T-cell (primary cell): ENCODE data around the gene TAOK3. TPM values are rescaled to one million over a fixed set of nuclear protein-coding genes. Genes with fewer than 3 reads are reported as not detected.

Experiments used
- ATAC-seq, 4 experiments: fragments of 200-7000 bp in 3 of 4; fragments of 150-1000 bp in 1 of 4; cut with Tn5 transposase; replicated peaks in 1 of 4; 1 replicate in 3 of 4; 2 replicates in 1 of 4; pipeline ENCODE4 v1.10.0; 2021; ENCODE audit warnings: moderate library complexity in 3 of 4, mild to moderate bottlenecking in 2 of 4, moderate number of reproducible peaks in 1 of 4
- CTCF ChIA-PET, 2 donors: fragments of 300-600 bp; sonication (Branson Sonifier 250); formaldehyde crosslinking; loops; one replicate each; lab custom pipeline; 2022; ENCODE audit warnings: antibody characterized with exemption in 2 of 2; lab: Charles Lee
- POLR2A ChIA-PET, 2 donors: fragments of 300-600 bp; sonication (Branson Sonifier 250); formaldehyde crosslinking; loops; one replicate each; lab custom pipeline; 2022; ENCODE audit warnings: antibody characterized with exemption in 2 of 2; lab: Charles Lee
- DNase-seq, 35 experiments: peaks; one replicate each; pipeline versions ENCODE4 v3.0.0 to v3.0.0-alpha.2; 2013 to 2023
- H3K27ac ChIP-seq: one replicate; pipeline ENCODE4 v1.5.1; 2013; ENCODE audit warnings: low read length
- H3K27me3 ChIP-seq, 2 experiments: replicated peaks in 1 of 2; 1 replicate in 1 of 2; 2 replicates in 1 of 2; pipeline versions ENCODE4 v1.6.1 to v1.7.0; 2013; ENCODE audit warnings: low read length in 1 of 2, mixed read lengths in 1 of 2; ENCODE audit not compliant: control insufficient read depth in 2 of 2, insufficient read depth in 2 of 2; ENCODE audit errors: extremely low read depth in 1 of 2
- H3K36me3 ChIP-seq, 2 donors: 1 replicate in 1 of 2; 2 replicates in 1 of 2; pipeline versions ENCODE4 v1.6.1 to v1.7.0; 2013; ENCODE audit warnings: low read length in 1 of 2; ENCODE audit not compliant: control insufficient read depth in 2 of 2, insufficient read depth in 1 of 2; ENCODE audit errors: extremely low read depth in 1 of 2
- H3K4me1 ChIP-seq, 2 experiments: 1 replicate in 1 of 2; 2 replicates in 1 of 2; pipeline versions ENCODE4 v1.6.1 to v1.7.0; 2013; ENCODE audit warnings: low read length in 2 of 2, mixed read lengths in 1 of 2; ENCODE audit not compliant: insufficient read depth in 2 of 2, control insufficient read depth in 1 of 2; ENCODE audit errors: extremely low read depth in 1 of 2
- H3K4me3 ChIP-seq, 2 donors: 1 replicate in 1 of 2; 2 replicates in 1 of 2; pipeline versions ENCODE4 v1.5.1 to v1.7.0; 2013; ENCODE audit warnings: mild to moderate bottlenecking in 2 of 2, low read length in 1 of 2, moderate library complexity in 1 of 2; ENCODE audit not compliant: control insufficient read depth in 1 of 2; ENCODE audit errors: extremely low read depth in 1 of 2
- H3K9me3 ChIP-seq: 2 replicates; pipeline ENCODE4 v1.7.0; 2013
- H3K27ac Mint-ChIP-seq, 2 donors: one replicate each; pipeline ENCODE4 v1.8.0; 2020 to 2021; ENCODE audit warnings: mild to moderate bottlenecking in 2 of 2, mixed read lengths in 2 of 2
- H3K27me3 Mint-ChIP-seq, 2 donors: one replicate each; pipeline ENCODE4 v1.8.0; 2021 to 2022; ENCODE audit warnings: mixed read lengths in 2 of 2
- H3K36me3 Mint-ChIP-seq: one replicate; pipeline ENCODE4 v1.8.0; 2021; ENCODE audit warnings: mixed read lengths
- H3K4me1 Mint-ChIP-seq, 3 donors: one replicate each; pipeline ENCODE4 v1.8.0; 2020 to 2022; ENCODE audit warnings: mixed read lengths in 3 of 3, mild to moderate bottlenecking in 1 of 3
- H3K4me3 Mint-ChIP-seq, 3 donors: one replicate each; pipeline ENCODE4 v1.8.0; 2020 to 2022; ENCODE audit warnings: mild to moderate bottlenecking in 3 of 3, mixed read lengths in 3 of 3, moderate library complexity in 3 of 3
- H3K9me3 Mint-ChIP-seq, 3 donors: one replicate each; pipeline ENCODE4 v1.8.0; 2020 to 2022; ENCODE audit warnings: mixed read lengths in 3 of 3
- WGBS: methylation state at CpG from one replicate; pipeline ENCODE4 v1.1.5; 2013; ENCODE audit warnings: missing lambda C conversion rate; ENCODE audit not compliant: insufficient coverage; 5-methylcytosine and 5-hydroxymethylcytosine counted together
- total RNA-seq, 35 experiments: library from RNA in 6 of 35; stranded (reverse) in 6 of 35; fragments of 120-200 nt in 1 of 35; gene quantifications; one replicate each; pipeline versions ENCODE4 v1.2.1 to v1.2.4 and lab custom pipeline; 2013 to 2026

TAOK3 gene
- total RNA-seq, 5 donors from 2014 or later (not counting 1 experiment from before 2014, with no cell fraction given) = 58.7 to 93.6 (median 67.4) TPM

DNA sequence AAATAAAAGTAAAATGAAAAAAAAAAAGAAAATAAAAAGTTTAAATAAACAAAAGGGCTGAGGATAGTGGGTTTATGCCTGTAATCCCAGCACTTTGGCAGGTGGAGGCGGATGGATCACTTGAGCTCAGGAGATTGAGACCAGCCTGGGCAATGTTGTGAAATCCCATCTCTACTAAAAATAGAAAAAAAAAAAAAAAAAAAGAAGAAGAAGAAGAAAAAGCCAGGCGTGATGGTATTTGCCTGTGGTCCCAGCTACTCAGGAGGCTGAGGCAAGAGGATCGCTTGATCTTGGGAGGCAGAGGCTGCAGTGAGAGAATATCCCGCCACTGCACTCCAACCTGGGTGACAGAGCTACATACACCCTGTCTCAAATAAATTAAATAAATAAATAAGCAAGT lies 3.9 kb downstream of the TAOK3 start:
- ChIA-PET POLR2A (interaction anchor here in 1 of 2 donors (0.6 to 0.7 kb wide), 3 partner anchors 8 to 1211 kb away, joined by 3 read pairs; no protein-coding TSS in a partner anchor), CTCF (interaction anchor here (0.7 to 1.2 kb wide), 4 partner anchors 8 to 45 kb away, joined by 3 to 9 read pairs (median 4); no protein-coding TSS in a partner anchor)
- Histone ChIP-seq H3K4me3 (no peak overlapping the region), H3K27ac (no peak overlapping the region), H3K9me3 (no peaks in the 10 kb centered on the region), H3K27me3 (no peaks in the 10 kb centered on the region), H3K36me3 (no peaks in the 10 kb centered on the region), H3K4me1 (peaks cover 10 to 21% of the 10 kb centered on the region in 2 experiments)
- Mint-ChIP-seq H3K36me3 (no peaks in the 10 kb centered on the region), H3K27ac (no peak overlapping the region), H3K9me3 (no peaks in the 10 kb centered on the region), H3K27me3 (no peaks in the 10 kb centered on the region), H3K4me1 (peaks cover 26 to 44% (median 37%) of the 10 kb centered on the region in 3 donors), H3K4me3 (no peak overlapping the region)
- no peak for ATAC-seq
- WGBS = no CpG with 5 or more reads among the region's 4 CpGs
- DNase-seq = no peak

DNA sequence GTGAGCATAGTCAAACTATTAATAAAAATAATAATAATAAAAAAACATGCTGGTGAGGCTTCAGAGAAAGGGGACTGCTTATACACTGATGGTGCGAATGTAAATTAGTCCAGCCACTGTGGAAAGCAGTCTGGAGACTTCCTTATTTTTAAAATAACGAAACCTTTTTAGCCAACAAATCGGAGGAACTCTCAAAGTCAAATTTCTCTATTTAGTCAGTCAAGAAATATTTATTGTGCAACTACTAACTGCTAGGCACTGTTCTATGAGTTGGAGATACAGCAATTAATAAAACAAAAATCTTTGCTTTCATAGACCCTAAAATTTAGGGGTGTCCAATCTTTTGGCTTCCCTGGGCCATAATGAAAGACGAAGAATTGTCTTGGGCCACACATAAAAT lies 10.8 kb downstream of the TAOK3 start:
- H3K4me3 ChIP-seq = no peak overlapping the region
- DNase-seq = no peak
- H3K27me3 ChIP-seq = no peaks in the 10 kb centered on the region
- no CpG with 5 or more reads among the region's 4 CpGs for WGBS
- ATAC-seq = no peak
- Mint-ChIP-seq H3K27me3 (no peaks in the 10 kb centered on the region), H3K4me1 (peaks cover 26 to 43% (median 41%) of the 10 kb centered on the region in 3 donors), H3K9me3 (no peaks in the 10 kb centered on the region), H3K4me3 (no peak overlapping the region), H3K27ac (no peak overlapping the region), H3K36me3 (no peaks in the 10 kb centered on the region)
- H3K4me1 ChIP-seq = peaks cover 6 to 20% of the 10 kb centered on the region in 2 experiments
- H3K36me3 ChIP-seq = no peaks in the 10 kb centered on the region
- no peaks in the 10 kb centered on the region for H3K9me3 ChIP-seq
- ChIA-PET POLR2A (interaction anchor here in 1 of 2 donors (0.6 kb wide), 1 partner anchor 161 kb away, joined by 5 read pairs; no protein-coding TSS in a partner anchor), CTCF (interaction anchor here in 1 of 2 donors (1.4 kb wide), 1 partner anchor 14 kb away, joined by 6 read pairs; the partner anchor contains the start of gene SUDS3)
- H3K27ac ChIP-seq = no peak overlapping the region

DNA sequence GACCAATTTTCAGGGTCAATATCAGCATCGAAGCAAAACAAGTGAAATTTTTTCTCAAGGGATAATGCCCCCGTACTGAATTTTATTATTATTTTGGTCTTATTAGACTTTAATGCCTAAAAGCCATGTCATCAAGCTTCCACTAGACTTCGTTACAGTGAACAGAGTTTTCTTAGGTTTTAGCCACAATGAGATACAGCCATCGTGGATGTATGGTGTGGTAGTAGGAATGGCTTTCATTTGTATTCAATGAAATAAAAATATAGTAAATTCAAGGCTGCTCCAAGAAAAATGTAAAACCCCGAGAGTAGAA lies 11.7 kb downstream of the TAOK3 start:
- WGBS = no CpG with 5 or more reads among the region's 5 CpGs
- no peak for ATAC-seq
- no peak for DNase-seq
- Mint-ChIP-seq H3K9me3 (no peaks in the 10 kb centered on the region), H3K36me3 (no peaks in the 10 kb centered on the region), H3K4me3 (no peak overlapping the region), H3K27ac (no peak overlapping the region), H3K27me3 (no peaks in the 10 kb centered on the region), H3K4me1 (peaks cover 33 to 47% (median 47%) of the 10 kb centered on the region in 3 donors)
- POLR2A ChIA-PET = no interaction called here
- no peaks in the 10 kb centered on the region for H3K36me3 ChIP-seq
- H3K9me3 ChIP-seq = no peaks in the 10 kb centered on the region
- CTCF ChIA-PET = interaction anchor here in 1 of 2 donors (1.4 kb wide), 1 partner anchor 15 kb away, joined by 6 read pairs; the partner anchor contains the start of gene SUDS3
- H3K4me3 ChIP-seq = no peak overlapping the region
- no peaks in the 10 kb centered on the region for H3K27me3 ChIP-seq
- H3K4me1 ChIP-seq = peaks cover 13 to 23% of the 10 kb centered on the region in 2 experiments
- H3K27ac ChIP-seq = no peak overlapping the region

DNA sequence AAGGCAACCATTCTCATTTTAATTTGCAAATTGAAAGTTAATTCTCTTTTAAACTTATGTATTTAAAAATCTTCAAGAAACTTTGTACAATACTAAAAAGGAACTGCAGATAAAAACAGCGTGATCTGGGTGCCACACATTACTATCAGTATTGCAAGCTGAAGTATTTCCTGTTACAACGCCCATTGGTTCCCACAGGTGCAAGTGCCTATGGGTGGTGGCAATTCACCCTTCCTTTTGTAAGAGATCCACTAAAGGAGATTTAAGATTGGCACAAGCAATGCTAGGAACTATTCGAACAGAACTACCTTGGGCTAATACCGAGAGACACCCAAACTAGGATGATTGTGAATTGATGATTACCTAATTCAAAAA lies 13.2 kb downstream of the TAOK3 start:
- no peaks in the 10 kb centered on the region for H3K27me3 Mint-ChIP-seq
- H3K9me3 Mint-ChIP-seq = no peaks in the 10 kb centered on the region
- Histone ChIP-seq H3K9me3 (no peaks in the 10 kb centered on the region), H3K27me3 (no peaks in the 10 kb centered on the region), H3K27ac (peak overlapping the region; percentile 63), H3K4me1 (peaks cover 13 to 23% of the 10 kb centered on the region in 2 experiments), H3K36me3 (peaks cover 0 to 2% of the 10 kb centered on the region in 2 donors), H3K4me3 (peak overlapping the region; percentile 50 to 75)
- H3K4me3 Mint-ChIP-seq = peak overlapping the region; percentile 87 to 94 (median 88)
- ATAC-seq (peak; percentile 83 to 88 (median 86)), DNase-seq (peak in 15 of 35 experiments; percentile 12 to 62 (median 23))
- ChIA-PET CTCF (interaction anchor here (0.5 to 4.1 kb wide), 6 partner anchors 11 to 121 kb away, joined by 3 to 64 read pairs (median 10); partner anchors contain the start of genes SUDS3 (in 2 of the 2) and TAOK3 (in 1 of the 2)), POLR2A (interaction anchor here in 1 of 2 donors (0.7 to 2.2 kb wide), 2 partner anchors 17 to 298 kb away, joined by 3 to 8 read pairs; partner anchors contain the start of gene SUDS3)
- H3K4me1 Mint-ChIP-seq = peaks cover 44 to 56% (median 54%) of the 10 kb centered on the region in 3 donors
- no CpG with 5 or more reads among the region's 4 CpGs for WGBS
- H3K27ac Mint-ChIP-seq = peak overlapping the region; percentile 89 to 94
- peaks cover 3% of the 10 kb centered on the region for H3K36me3 Mint-ChIP-seq

DNA sequence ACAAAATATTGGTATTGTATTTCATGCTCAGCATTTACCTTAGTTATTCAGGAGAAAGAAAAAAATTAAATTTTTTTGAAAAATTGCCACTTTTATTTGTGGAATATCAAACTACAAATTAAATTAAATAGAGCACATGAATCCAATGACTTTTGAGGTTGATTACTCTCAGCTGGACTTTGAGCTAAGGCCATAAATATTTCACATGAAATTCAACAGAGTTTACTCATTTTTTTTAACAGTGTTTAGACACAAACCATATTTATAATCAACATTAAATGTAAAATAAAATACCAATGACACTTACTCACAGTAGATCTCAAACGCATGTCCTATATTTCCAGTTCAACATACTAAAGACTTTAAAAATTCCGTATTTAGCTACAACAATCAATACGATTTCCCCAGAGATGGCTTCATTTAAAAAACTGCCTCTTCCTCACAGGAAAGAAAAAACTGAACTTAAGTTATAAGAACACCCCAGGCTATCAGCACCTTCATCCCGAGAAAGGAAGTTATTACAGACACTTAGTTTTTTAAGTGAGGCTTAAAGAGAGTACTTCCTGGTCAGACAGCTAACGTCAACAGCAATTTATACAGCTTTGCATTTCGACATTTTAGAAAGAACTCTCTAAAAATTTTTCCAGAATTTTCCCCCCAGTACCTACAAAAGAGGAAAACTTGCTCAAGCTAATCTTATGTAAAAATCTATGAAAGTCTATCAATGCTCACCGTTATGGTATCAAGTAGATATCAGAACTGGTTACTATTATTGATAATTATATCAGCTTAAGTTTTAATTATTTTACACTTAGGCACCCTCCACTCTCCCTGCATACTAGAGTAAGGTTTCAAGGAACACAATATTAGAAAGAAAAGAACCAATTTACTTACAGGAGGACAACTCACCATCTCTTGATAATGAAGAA lies 13.8 kb downstream of the TAOK3 start:
- H3K4me1 ChIP-seq = peaks cover 13 to 23% of the 10 kb centered on the region in 2 experiments
- H3K27ac Mint-ChIP-seq = peak overlapping the region; percentile 89 to 94
- H3K9me3 Mint-ChIP-seq = no peaks in the 10 kb centered on the region
- peaks cover 9% of the 10 kb centered on the region for H3K36me3 Mint-ChIP-seq
- peak overlapping the region; percentile 87 to 94 (median 88) for H3K4me3 Mint-ChIP-seq
- ATAC-seq = peak; percentile 50 to 66 (median 64)
- peak overlapping the region; percentile 50 to 75 for H3K4me3 ChIP-seq
- H3K27ac ChIP-seq = peak overlapping the region; percentile 63
- no peaks in the 10 kb centered on the region for H3K27me3 Mint-ChIP-seq
- peaks cover 50 to 62% (median 56%) of the 10 kb centered on the region in 3 donors for H3K4me1 Mint-ChIP-seq
- ChIA-PET CTCF (interaction anchor here (0.5 to 4.1 kb wide), 8 partner anchors 12 to 176 kb away, joined by 3 to 64 read pairs (median 5); partner anchors contain the start of genes SUDS3 (in 2 of the 2) and TAOK3 (in 1 of the 2)), POLR2A (interaction anchor here (0.6 to 2.2 kb wide), 4 partner anchors 14 to 302 kb away, joined by 3 to 8 read pairs (median 3); partner anchors contain the start of gene SUDS3 (in 1 of the 2))
- H3K36me3 ChIP-seq = peaks cover 0 to 2% of the 10 kb centered on the region in 2 donors
- no peaks in the 10 kb centered on the region for H3K27me3 ChIP-seq
- DNase-seq = peak in 1 of 35 experiments; percentile 39
- no peaks in the 10 kb centered on the region for H3K9me3 ChIP-seq
- 0% methylated on average over 1 of the region's 7 CpGs for WGBS

DNA sequence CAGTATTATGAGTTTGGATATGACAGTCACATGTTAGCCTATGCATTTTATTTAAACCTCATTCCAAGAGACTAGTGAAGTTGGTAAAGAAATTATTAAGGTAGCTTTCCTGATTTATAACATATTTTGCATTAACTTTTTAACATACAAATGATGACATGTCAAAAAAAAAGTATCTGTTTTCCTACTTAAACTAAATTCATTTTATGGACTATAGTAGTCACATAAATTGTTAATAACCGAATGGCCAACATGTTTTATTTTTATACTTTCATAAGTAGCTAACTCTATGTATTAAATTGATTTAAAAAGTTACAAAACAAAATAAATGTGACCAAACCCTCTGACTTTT lies 14.7 kb downstream of the TAOK3 start:
- ChIA-PET CTCF (interaction anchor here (0.9 to 4.1 kb wide), 9 partner anchors 11 to 175 kb away, joined by 3 to 64 read pairs (median 5); partner anchors contain the start of genes SUDS3 (in 2 of the 2) and TAOK3 (in 1 of the 2)), POLR2A (interaction anchor here (0.6 to 2.2 kb wide), 4 partner anchors 13 to 301 kb away, joined by 3 to 8 read pairs (median 4); partner anchors contain the start of gene SUDS3 (in 1 of the 2))
- ATAC-seq (no peak), DNase-seq (no peak)
- Histone ChIP-seq H3K27me3 (no peaks in the 10 kb centered on the region), H3K36me3 (peaks cover 0 to 2% of the 10 kb centered on the region in 2 donors), H3K27ac (no peak overlapping the region), H3K9me3 (no peaks in the 10 kb centered on the region), H3K4me1 (peaks cover 13 to 25% of the 10 kb centered on the region in 2 experiments), H3K4me3 (no peak overlapping the region)
- H3K4me1 Mint-ChIP-seq = peaks cover 57 to 65% (median 61%) of the 10 kb centered on the region in 3 donors
- no peaks in the 10 kb centered on the region for H3K27me3 Mint-ChIP-seq
- H3K36me3 Mint-ChIP-seq = peaks cover 14% of the 10 kb centered on the region
- H3K27ac Mint-ChIP-seq = peak overlapping the region; percentile 76 to 79
- H3K4me3 Mint-ChIP-seq = peak overlapping the region; percentile 62 to 94 (median 87)
- H3K9me3 Mint-ChIP-seq = no peaks in the 10 kb centered on the region
- no CpG with 5 or more reads among the region's 1 CpG for WGBS
